ENCODE results near the gene ASB1. TPM values are rescaled to one million over a fixed set of nuclear protein-coding genes. Genes with fewer than 3 reads are reported as not detected.
A peak's percentile ranks its signal among the peaks of the same experiment; 100 is the strongest.

The ASB1 gene
- total and polyA plus RNA-seq, 2 of the 13 experiments (the other 11 are each of a cell fraction or from before 2014, with no cell fraction given) = 48.6 to 49.2 TPM

- no peaks in the 10 kb centered on the region for H3K79me2 ChIP-seq (ENCODE audit: insufficient read depth, low read length)
- ChIA-PET POLR2A (no interaction called here), CTCF (ENCODE audit: low intra/inter-chr PET ratio, low total read pairs) (no interaction called here)
- no peak overlapping the region for H3K4me3 ChIP-seq (replicated peaks in 1 of 3; ENCODE audit: insufficient read depth in 1 of 3, low read depth in 2 of 3, low read length in 3 of 3)
- no peaks in the 10 kb centered on the region for H4K20me1 ChIP-seq (ENCODE audit: insufficient read depth, low read length)
- H3K9me3 ChIP-seq (ENCODE audit: low read length) = no peaks in the 10 kb centered on the region
- H3K27me3 ChIP-seq (ENCODE audit: control insufficient read depth in 1 of 2, insufficient read depth in 2 of 2, low read length in 2 of 2) = no peaks in the 10 kb centered on the region
- no peak overlapping the region for H3K4me2 ChIP-seq (ENCODE audit: low read depth, low read length)
- BruUV-seq (replicated peaks) = no TSS peak
- no peak overlapping the region for H3K9ac ChIP-seq (ENCODE audit: insufficient read depth, low read depth, low read length)
- no peaks in the 10 kb centered on the region; a peak in 1 of 5 replicates for H3K36me3 ChIP-seq (replicated peaks in 1 of 2; ENCODE audit: control insufficient read depth in 1 of 2, insufficient read depth in 2 of 2, low read length in 2 of 2)
- H3K4me1 ChIP-seq (ENCODE audit: insufficient read depth, low read length) = peaks cover 32% of the 10 kb centered on the region
- 91% methylated on average over 10 of the region's 10 CpGs for WGBS (ENCODE audit: low lambda C conversion rate)
- no peak overlapping the region for H3K27ac ChIP-seq (ENCODE audit: extremely low read length, insufficient read depth, low read length)
- intact Hi-C loops (cut with micrococcal nuclease; ENCODE audit: unreplicated experiment) = no loop called here
- DNase-seq (ENCODE audit: low spot score) (no peak), ATAC-seq (no peak), FAIRE-seq (no peak)
- no peak overlapping the region for H2AFZ ChIP-seq (ENCODE audit: low read length)
- in situ Hi-C loops (cut with HindIII; ENCODE audit: extremely low pct_ligation_motif_present, low pct_unique_long_range_greater_than_20kb) = no loop called here
- TF ChIP-seq ARNT (IDR thresholded peaks at IDR 0.05) (no peak), ZMAT5 (CRISPR knock-in tag; IDR thresholded peaks at IDR 0.05; ENCODE audit: borderline replicate concordance, low read depth) (no peak), TFAP4 (IDR thresholded peaks at IDR 0.05; ENCODE audit: borderline replicate concordance, low read depth) (peak; percentile 17; the same call in 1 of the 2 replicates), FUBP1 (CRISPR knock-in tag; IDR thresholded peaks at IDR 0.05; ENCODE audit: borderline replicate concordance) (no peak), ZFX (CRISPR knock-in tag; IDR thresholded peaks at IDR 0.05; ENCODE audit: low read depth) (no peak), YEATS4 (CRISPR knock-in tag; IDR thresholded peaks at IDR 0.05; ENCODE audit: borderline replicate concordance) (no peak), KDM2A (CRISPR knock-in tag; IDR thresholded peaks at IDR 0.05; ENCODE audit: borderline replicate concordance, low read depth) (no peak), RARA (CRISPR knock-in tag; IDR thresholded peaks at IDR 0.05) (no peak), ZBTB20 (CRISPR knock-in tag; IDR thresholded peaks at IDR 0.05; ENCODE audit: borderline replicate concordance, low read depth) (no peak), NRL (CRISPR knock-in tag; IDR thresholded peaks at IDR 0.05; ENCODE audit: borderline replicate concordance) (0 out of 2 replicates have a peak, but pooled peaks have one; percentile 33), MYPOP (CRISPR knock-in tag; IDR thresholded peaks at IDR 0.05) (no peak), ZNF646 (CRISPR knock-in tag; IDR thresholded peaks at IDR 0.05) (no peak), PLRG1 (conservative IDR thresholded peaks at IDR 0.05) (no peak)
Measured at GRCh38 chr2:238389988-238390589, 36.6 kb upstream of the ASB1 start.

Measured in HepG2 (cell line).